Pulmonary artery endothelial cell (primary cell): ENCODE results near the gene MFAP2. TPM values are rescaled to one million over a fixed set of nuclear protein-coding genes. Genes with fewer than 3 reads are reported as not detected.
"Not testable (repeated sequence)": the region's sequence is repeated elsewhere in the genome, so short reads cannot be mapped to it uniquely, and the experiment has no call there.

Source experiments
- DNase-seq: peaks from one replicate; pipeline ENCODE4 v3.0.0-alpha.2; 2011; ENCODE audit warnings: low read depth, low spot score
- total RNA-seq: library from RNA; depleted of rRNA; stranded (reverse); fragments of >200 nt; gene quantifications from 2 replicates; pipeline ENCODE4 v1.2.3, GENCODE V29; 2014

Gene MFAP2
- total RNA-seq, 1 donor from 2014 or later, result 13.7 TPM

DNA sequence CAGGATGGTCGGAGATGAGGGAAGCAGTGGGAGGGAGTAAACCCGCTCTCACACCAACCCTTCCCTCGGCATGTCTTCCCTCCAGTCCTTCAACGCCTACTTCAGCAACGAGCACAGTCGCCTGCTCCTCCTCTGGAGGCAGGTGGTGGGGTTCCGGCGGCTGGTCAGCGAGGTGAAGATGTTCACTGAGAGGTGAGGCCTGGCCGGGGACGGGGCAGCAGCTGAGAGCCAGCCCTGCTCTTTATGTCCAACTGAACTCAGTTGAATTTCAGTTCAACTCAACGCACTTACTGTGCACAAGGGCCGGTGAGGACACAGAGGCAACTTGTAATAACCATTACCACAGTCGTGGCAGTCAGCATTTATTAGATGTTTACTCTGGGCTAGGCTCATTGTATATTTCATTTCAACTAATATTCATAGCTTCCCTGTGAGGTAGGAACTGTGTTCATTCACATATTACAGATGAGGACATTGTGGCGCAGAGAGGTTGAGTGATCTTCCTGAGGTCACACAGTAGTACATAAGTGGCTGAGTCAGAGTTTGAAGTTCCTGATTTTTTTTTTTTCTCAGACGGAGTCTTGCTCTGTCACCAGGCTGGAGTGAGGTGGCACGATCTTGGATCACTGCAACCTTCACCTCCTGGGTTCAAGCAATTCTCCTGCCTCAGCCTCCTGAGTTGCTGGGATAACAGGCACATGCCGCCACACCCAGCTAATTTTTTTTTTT, 49.0 kb downstream of the MFAP2 start:
- not testable (repeated sequence) for DNase-seq

DNA sequence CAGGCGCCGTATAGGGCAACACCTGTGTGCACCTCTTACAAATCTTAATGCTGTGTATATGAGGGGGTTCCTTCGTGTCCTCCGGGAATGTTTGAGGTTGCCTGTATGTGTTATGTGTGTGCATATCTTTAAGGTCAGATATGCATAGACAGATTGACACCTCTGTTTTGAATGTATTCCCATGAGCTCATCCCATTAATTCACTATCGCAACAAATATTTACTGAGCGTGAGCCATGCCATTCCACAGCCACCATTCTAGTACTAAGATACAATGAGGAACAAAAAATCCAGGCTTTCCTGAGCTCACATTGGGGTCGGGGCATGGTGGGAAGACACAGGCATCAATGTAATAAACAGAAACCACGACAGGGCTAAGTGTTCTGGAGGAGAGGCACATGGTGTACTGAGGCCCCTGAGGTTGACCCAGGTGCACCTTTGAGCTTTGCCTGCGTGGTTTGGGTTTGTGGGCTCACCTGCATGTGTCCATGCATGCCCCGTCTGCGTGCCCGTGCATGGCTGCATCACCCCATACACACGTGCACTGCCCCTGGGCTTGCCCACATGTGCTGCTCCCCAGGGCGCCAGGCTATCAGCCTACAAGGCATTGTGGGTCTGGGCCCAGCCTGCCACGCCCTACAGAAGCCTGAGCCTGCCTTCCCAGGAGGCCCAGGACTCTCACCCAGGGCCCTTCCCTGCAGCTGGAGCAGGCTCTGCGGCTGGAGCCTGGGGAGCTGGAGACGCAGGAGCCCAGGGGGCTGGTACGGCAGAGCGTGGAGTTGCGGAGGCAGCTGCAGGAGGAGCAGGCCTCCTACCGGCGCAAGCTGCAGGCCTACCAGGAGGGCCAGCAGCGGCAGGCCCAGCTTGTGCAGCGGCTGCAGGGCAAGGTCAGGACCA, 51.0 kb downstream of the MFAP2 start:
- DNase-seq, result not testable (repeated sequence)

DNA sequence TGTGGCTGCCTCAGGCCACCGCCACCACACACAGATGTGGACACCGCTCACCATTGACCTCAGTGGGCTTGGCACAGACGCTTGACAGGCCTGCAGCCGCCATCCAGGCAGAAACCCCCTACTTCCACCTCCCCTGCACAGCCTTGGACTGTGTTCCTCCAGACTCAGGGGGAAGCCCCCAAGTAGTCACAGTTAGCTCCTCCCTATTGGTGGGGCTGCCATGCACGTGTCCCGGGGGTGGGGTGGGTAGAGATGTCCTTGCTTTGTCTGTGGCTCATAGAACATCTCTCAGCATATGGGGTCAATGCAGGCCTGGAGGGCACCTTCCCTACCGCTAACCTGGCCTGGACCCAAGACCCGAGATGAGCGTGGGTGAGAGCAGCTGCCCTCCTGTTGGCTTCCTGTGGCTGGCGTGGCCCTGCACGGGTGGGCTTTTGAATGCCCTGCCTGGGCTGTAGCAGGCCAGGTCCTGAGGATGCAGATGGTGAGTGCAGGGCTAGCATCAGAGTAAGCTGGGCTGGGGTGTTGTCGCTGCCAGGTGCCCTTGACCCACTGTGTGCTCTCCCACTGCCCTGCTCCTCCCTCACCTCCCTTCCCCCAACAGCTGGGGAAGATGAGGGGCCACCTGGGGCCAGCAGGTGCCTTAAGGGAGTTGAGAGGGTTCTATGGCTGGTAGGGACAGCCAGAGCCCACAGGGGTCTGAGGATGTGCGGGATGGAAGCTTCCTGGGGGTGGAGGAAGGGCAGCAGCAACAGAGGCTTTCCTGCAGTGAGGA, 52.5 kb downstream of the MFAP2 start:
- no peak for DNase-seq

DNA sequence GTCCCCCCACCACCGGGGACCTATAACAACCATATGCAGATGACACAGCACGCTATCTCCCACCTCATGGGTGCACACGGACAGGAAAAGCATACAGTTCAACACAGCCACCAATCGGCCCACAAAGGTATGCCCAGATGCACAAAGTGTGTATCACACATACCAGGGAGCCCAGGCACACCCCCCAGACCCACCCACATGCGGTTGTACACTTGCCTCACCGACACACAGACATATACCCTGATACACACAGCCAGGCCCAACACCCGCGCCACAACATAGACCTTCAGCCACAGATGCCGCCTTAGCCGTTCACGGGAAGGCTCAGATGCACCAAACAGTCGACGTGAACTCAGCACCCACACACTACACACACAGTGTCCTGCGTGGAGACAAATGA, 53.2 kb downstream of the MFAP2 start:
- DNase-seq, result no peak

DNA sequence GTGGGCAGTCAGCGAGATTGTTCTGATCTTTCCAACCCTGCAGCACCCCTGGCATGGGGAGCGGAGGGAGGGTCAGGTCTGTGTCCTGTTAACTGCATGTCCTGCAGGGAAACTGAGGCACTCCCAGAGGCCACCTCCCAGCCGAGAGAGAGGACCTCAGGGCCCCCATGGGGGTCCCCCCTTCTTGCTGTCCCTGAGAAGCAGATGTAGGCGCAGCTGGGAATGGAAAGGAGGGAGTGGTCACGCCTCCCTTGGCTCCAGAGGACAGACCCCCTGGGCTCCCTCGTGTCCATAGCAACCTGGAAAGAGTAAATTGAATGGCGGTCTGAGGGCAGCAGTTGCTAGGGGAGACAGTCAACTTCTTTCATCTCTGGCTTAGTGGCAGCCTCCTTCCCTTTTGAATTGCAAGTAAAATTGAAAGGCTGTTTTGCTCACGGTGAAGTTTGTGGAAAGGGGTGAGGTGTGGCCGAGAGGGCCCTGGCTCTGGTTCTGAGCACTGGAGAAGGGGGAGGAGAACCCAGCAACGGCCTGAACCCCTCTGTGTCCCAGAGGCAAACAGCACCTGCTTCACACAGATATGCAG, 53.8 kb downstream of the MFAP2 start:
- DNase-seq, result no peak

DNA sequence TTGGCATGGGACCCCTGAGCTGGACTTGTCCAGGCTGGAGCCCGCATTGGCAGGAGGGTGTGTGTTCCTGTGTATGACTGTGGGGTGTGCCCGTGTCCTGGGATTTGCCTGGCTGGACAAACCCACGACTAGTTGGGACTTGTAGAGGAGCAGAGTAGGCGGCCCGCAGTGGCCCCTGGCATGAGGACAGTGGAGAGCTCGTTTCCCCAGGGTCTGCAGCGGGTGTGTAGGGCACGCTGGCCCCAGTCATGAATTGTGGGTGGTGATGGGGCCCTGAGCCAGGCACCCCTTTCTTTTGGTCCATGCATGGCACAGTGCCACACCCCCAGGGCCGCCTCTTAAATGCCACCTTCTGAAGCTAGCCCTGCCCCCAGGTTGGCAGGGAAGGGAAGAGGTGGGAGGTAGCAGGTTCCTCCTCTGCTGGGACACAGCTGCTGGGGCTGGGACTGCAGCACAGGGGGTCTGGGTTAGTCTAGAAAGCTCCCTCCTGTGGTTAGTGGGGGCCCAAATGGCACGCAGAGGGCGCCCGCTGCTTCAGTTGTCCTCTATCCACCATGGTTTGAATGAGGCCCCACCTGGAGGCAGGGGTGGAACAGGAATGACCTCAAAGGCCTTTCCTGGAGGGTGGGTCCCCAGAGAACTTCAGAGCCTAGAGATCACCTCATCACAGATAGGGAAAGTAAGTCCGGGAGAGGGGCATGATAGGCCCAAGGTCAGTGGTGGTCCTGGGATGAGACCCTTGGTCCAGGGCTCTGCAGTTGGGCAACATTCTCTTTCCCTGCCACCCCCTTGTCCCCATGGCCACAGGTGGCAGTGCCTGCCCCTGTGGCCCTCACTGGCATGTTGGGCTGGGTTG, 54.6 kb downstream of the MFAP2 start:
- DNase-seq, result no peak

DNA sequence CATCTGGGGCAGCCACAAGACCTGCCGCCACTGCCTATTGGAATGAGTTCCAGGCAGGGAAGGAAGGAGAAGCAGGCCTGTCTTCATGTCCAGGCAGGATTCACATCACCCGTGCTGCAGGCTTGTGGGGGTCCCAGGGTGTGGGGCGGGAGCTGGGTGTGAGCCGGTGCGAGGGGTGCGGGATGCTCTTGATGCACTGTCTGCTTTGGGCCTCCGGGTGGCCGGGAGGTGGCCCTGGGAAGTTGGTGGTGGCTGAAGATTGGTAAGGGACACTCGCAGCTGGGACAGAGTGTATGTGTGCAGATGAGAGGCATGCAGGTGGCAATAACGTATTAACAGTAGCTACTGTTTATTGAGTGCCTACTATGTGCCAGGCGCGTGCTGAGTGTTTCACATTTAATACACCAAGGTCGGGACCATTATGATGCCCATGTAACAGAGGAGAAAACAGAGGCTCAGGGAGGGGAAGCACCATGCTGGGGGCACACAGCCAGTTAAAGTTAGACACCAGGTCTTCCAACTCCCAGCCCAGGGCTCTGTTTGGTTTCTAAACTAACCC, 55.4 kb downstream of the MFAP2 start:
- DNase-seq, result no peak

Other genes starting within 250 kb of the MFAP2 start
- under 0.01 TPM in 2 replicates for gene RNU1-4, start 240.1 kb downstream of the MFAP2 start, total RNA-seq
- under 0.01 TPM in 2 replicates for gene RNU1-2, start 84.6 kb downstream of the MFAP2 start, total RNA-seq
- gene CROCC, start 58.7 kb downstream of the MFAP2 start, total RNA-seq, result 18.5 and 20.6 TPM in 2 replicates
- 41.6 and 51.7 TPM in 2 replicates for gene ATP13A2, start 31.3 kb upstream of the MFAP2 start, total RNA-seq
- gene SDHB, start 73.4 kb upstream of the MFAP2 start, total RNA-seq, result 163 and 191 TPM in 2 replicates
- gene PADI2, start 138.8 kb upstream of the MFAP2 start, total RNA-seq, result not detected in 2 replicates
- gene PADI1, start 224.5 kb upstream of the MFAP2 start, total RNA-seq, result not detected in 2 replicates